ENCODE measurements around the gene TJAP1. TPM values are rescaled to one million over a fixed set of nuclear protein-coding genes. Genes with fewer than 3 reads are reported as not detected.

The TJAP1 gene
- total RNA-seq, 6 experiments from 2014 or later: 27.0 to 34.3 (median 30.2) TPM

DNA sequence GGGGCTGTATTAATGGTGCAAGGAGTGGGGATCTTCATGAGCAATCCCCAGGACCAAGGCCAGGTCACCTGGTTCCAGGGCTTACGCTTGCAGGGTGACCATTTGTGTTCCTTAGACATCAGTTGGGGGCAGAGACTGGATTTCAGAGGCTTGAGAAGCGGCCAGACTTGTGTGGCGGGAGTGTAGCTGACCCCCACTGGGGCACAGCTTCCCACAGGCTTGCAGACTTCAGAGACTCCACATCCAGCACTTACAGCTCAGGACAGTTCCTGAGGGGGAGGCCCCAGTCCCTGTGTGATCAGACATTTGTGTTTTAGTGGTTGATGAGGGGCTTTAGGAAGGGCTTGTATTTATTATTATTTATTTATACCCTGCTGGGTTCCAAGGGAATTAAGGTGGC lies 15.3 kb downstream of the TJAP1 start:
- H3K36me3 Mint-ChIP-seq (ENCODE audit: low read depth): peaks cover 9% of the 10 kb centered on the region; the same call in 1 of the 2 replicates
- no peaks in the 10 kb centered on the region; the same call in 1 of the 2 replicates for H3K27me3 Mint-ChIP-seq (ENCODE audit: insufficient read depth)
- no peak for DNase-seq
- H3K27ac Mint-ChIP-seq: peak overlapping the region; percentile 77
- peaks cover 60% of the 10 kb centered on the region for H3K4me1 Mint-ChIP-seq (ENCODE audit: low read depth)
- TF ChIP-seq, protein P1, sequence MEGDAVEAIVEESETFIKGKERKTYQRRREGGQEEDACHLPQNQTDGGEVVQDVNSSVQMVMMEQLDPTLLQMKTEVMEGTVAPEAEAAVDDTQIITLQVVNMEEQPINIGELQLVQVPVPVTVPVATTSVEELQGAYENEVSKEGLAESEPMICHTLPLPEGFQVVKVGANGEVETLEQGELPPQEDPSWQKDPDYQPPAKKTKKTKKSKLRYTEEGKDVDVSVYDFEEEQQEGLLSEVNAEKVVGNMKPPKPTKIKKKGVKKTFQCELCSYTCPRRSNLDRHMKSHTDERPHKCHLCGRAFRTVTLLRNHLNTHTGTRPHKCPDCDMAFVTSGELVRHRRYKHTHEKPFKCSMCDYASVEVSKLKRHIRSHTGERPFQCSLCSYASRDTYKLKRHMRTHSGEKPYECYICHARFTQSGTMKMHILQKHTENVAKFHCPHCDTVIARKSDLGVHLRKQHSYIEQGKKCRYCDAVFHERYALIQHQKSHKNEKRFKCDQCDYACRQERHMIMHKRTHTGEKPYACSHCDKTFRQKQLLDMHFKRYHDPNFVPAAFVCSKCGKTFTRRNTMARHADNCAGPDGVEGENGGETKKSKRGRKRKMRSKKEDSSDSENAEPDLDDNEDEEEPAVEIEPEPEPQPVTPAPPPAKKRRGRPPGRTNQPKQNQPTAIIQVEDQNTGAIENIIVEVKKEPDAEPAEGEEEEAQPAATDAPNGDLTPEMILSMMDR (IDR thresholded peaks at IDR 0.05): no peak
- H3K4me3 Mint-ChIP-seq: peak overlapping the region; percentile 77
- no peaks in the 10 kb centered on the region for H3K9me3 Mint-ChIP-seq

DNA sequence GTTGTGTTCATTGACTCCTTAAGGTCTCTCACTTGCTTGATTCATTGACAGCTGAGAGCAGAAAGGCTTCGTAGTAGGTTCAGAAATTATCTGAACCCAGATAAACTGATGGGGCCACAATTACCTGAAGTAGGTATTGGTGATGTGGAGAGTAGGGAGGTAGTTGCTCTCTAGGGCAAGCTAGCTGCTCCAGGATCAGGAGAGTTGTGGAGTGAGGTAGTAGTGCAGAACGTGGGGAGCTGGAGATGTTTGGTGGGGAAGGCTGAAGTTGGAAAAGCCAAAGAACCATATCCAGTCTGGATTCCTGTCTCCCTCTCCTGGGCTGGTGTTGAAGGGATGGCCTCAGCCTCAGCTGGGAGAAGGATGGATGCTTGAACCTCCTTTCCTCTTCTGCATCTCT lies 15.9 kb downstream of the TJAP1 start:
- peaks cover 9% of the 10 kb centered on the region; the same call in 1 of the 2 replicates for H3K36me3 Mint-ChIP-seq (ENCODE audit: low read depth)
- H3K27me3 Mint-ChIP-seq (ENCODE audit: insufficient read depth): no peaks in the 10 kb centered on the region; the same call in 1 of the 2 replicates
- TF ChIP-seq, protein P1 (IDR thresholded peaks at IDR 0.05): no peak
- no peak for DNase-seq
- peak overlapping the region; percentile 77 for H3K4me3 Mint-ChIP-seq
- peak overlapping the region; percentile 77; the same call in 1 of the 2 replicates for H3K27ac Mint-ChIP-seq
- peaks cover 60% of the 10 kb centered on the region for H3K4me1 Mint-ChIP-seq (ENCODE audit: low read depth)
- no peaks in the 10 kb centered on the region for H3K9me3 Mint-ChIP-seq

DNA sequence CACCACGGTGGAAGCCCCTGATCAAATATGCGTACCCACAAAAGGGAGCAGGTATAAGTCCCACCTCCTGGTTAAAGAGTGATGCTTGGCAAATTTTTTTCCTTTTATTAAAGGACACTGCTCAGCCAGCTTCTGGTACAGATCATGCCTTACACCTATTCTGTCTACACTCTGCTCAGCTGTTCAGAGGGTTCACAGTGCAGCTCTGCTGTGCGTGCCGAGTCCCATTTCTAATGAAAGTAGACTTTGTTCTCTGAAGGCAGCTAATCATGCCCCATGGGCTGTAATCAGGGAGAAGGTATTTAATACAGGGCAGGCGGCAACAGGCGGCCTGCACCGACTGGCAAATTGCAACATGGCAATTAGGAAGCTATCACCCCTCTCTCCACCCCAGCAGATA lies 16.5 kb downstream of the TJAP1 start:
- Mint-ChIP-seq H3K9me3 (no peaks in the 10 kb centered on the region), H3K4me3 (peak overlapping the region; percentile 44), H3K4me1 (ENCODE audit: low read depth) (peaks cover 60% of the 10 kb centered on the region), H3K27me3 (ENCODE audit: insufficient read depth) (no peaks in the 10 kb centered on the region; the same call in none of the 2 replicates), H3K27ac (peak overlapping the region; percentile 45; the same call in 1 of the 2 replicates), H3K36me3 (ENCODE audit: low read depth) (peaks cover 9% of the 10 kb centered on the region; the same call in 1 of the 2 replicates)
- DNase-seq: no peak
- TF ChIP-seq, protein P1 (IDR thresholded peaks at IDR 0.05): no peak

DNA sequence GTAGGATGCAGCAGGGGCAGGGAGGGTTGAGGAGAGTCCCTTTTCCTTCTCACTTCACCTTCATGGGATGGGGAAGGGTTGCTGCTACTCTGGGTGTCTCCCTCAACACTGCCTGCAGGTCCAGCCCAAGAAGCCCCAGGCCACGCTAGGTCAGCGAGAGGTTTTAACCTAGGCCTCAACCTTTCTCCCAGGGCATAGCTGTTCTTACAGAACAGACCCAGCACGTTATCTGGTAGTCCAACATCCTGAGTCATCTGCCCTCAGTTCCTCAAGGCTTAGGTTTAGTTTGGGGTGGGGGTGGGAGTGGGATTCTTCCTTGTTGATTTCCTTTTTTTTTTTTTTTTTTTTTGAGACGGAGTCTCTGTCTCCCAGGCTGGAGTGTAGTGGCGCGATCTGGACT lies 17.0 kb downstream of the TJAP1 start:
- Mint-ChIP-seq H3K9me3 (no peaks in the 10 kb centered on the region), H3K27ac (peak overlapping the region; percentile 45; the same call in 1 of the 2 replicates), H3K36me3 (ENCODE audit: low read depth) (peaks cover 10% of the 10 kb centered on the region; the same call in 1 of the 2 replicates), H3K27me3 (ENCODE audit: insufficient read depth) (no peaks in the 10 kb centered on the region; the same call in none of the 2 replicates), H3K4me3 (peak overlapping the region; percentile 44), H3K4me1 (ENCODE audit: low read depth) (peaks cover 60% of the 10 kb centered on the region)
- no peak for DNase-seq
- TF ChIP-seq, protein P1 (IDR thresholded peaks at IDR 0.05): no peak

DNA sequence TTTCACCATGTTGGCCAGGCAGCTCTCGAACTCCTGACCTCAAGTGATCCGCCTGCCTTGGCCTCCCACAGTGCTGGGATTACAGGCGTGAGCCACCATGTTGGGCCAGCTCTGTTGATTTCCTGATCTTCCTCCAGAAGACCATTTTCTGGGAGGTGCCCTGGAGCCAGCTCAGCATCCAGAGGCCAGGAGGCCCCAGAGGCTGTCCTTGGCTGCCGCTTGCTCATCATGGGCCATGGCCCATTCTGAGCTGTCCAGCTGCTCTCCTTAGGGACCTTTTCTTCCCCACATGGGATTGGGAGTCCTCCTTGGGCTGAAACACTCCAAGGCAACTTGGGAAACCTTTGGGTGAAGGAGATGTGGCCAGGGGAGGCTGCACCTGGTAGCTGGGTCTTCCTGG lies 17.4 kb downstream of the TJAP1 start:
- peak overlapping the region; percentile 71; the same call in 1 of the 2 replicates for H3K4me3 Mint-ChIP-seq

More for the DNA sequence above, 17.4 kb downstream of the TJAP1 start:
- TF ChIP-seq, protein P1 (IDR thresholded peaks at IDR 0.05): no peak
- no peaks in the 10 kb centered on the region; the same call in none of the 2 replicates for H3K27me3 Mint-ChIP-seq (ENCODE audit: insufficient read depth)
- peaks cover 60% of the 10 kb centered on the region for H3K4me1 Mint-ChIP-seq (ENCODE audit: low read depth)
- H3K27ac Mint-ChIP-seq: no peak overlapping the region; the same call in 1 of the 2 replicates
- H3K36me3 Mint-ChIP-seq (ENCODE audit: low read depth): peaks cover 14% of the 10 kb centered on the region; the same call in 1 of the 2 replicates
- no peaks in the 10 kb centered on the region for H3K9me3 Mint-ChIP-seq
- DNase-seq: no peak

All from HFFc6 (cell line).